GM23248 (cell line): ENCODE measurements around the gene CFAP54. TPM values are rescaled to one million over a fixed set of nuclear protein-coding genes. Genes with fewer than 3 reads are reported as not detected.

Experiments used
- DNase-seq: peaks from one replicate; pipeline ENCODE4 v3.0.0-alpha.2; 2015
- H2AFZ ChIP-seq: fragments of 200-600 bp; sonication (generic); 2 replicates; pipeline ENCODE4 v1.6.1; 2016; ENCODE audit warnings: antibody characterized with exemption
- H3F3A ChIP-seq: fragments of 200-600 bp; sonication (generic); 2 replicates; pipeline ENCODE4 v1.6.1; 2016; ENCODE audit warnings: mild to moderate bottlenecking, antibody characterized with exemption, mixed run types; ENCODE audit not compliant: insufficient read depth
- H3K27ac ChIP-seq: fragments of 200-600 bp; sonication (generic); 2 replicates; pipeline ENCODE4 v1.5.1; 2016; ENCODE audit warnings: mild to moderate bottlenecking
- H3K27me3 ChIP-seq: fragments of 200-600 bp; sonication (generic); replicated peaks from 2 replicates; pipeline ENCODE4 v1.6.1; 2016; ENCODE audit warnings: mild to moderate bottlenecking; ENCODE audit not compliant: insufficient read depth
- H3K36me3 ChIP-seq: fragments of 200-600 bp; sonication (generic); 2 replicates; pipeline ENCODE4 v1.6.1; 2016; ENCODE audit warnings: low read depth, mild to moderate bottlenecking
- H3K4me1 ChIP-seq: fragments of 200-600 bp; sonication (generic); 2 replicates; pipeline ENCODE4 v1.6.1; 2016; ENCODE audit warnings: mild to moderate bottlenecking; ENCODE audit not compliant: insufficient read depth
- H3K4me2 ChIP-seq: fragments of 200-600 bp; sonication (generic); one replicate; pipeline ENCODE4 v1.6.1; 2016; ENCODE audit warnings: mild to moderate bottlenecking; ENCODE audit not compliant: unreplicated experiment
- H3K4me3 ChIP-seq: fragments of 200-600 bp; sonication (generic); 2 replicates; pipeline ENCODE4 v1.5.1; 2016; ENCODE audit warnings: mild to moderate bottlenecking
- H3K79me2 ChIP-seq: fragments of 200-600 bp; sonication (generic); 2 replicates; pipeline ENCODE4 v1.6.1; 2016; ENCODE audit warnings: mild to moderate bottlenecking; ENCODE audit not compliant: insufficient read depth
- H3K9ac ChIP-seq: fragments of 200-600 bp; sonication (generic); 2 replicates; pipeline ENCODE4 v1.6.1; 2016; ENCODE audit warnings: mild to moderate bottlenecking
- H3K9me2 ChIP-seq: fragments of 200-600 bp; sonication (generic); 2 replicates; pipeline ENCODE4 v1.6.1; 2016; ENCODE audit warnings: mixed run types, mild to moderate bottlenecking, moderate library complexity; ENCODE audit not compliant: insufficient read depth
- H3K9me3 ChIP-seq: fragments of 200-600 bp; sonication (generic); one replicate; pipeline ENCODE4 v1.6.1; 2017; ENCODE audit warnings: low read depth
- H4K20me1 ChIP-seq: fragments of 200-600 bp; sonication (generic); 2 replicates; pipeline ENCODE4 v1.6.0; 2016; ENCODE audit not compliant: insufficient read depth
- EZH2 ChIP-seq: fragments of 200-600 bp; sonication (generic); IDR thresholded peaks from 2 replicates; pipeline ENCODE4 v1.6.1; 2018; ENCODE audit warnings: antibody characterized with exemption, mild to moderate bottlenecking; ENCODE audit not compliant: insufficient read depth, poor library complexity, severe bottlenecking
- EZH2phosphoT487 ChIP-seq: fragments of 200-600 bp; sonication (generic); IDR thresholded peaks from 2 replicates; pipeline ENCODE4 v1.6.1; 2018; ENCODE audit warnings: antibody characterized with exemption, moderate library complexity, mild to moderate bottlenecking, low read depth; ENCODE audit not compliant: insufficient read depth
- WGBS, 2 experiments: methylation state at CpG; one replicate each; pipeline ENCODE4 v1.1.6; 2015 to 2017; ENCODE audit warnings: low lambda C conversion rate in 2 of 2, low coverage in 1 of 2; ENCODE audit errors: missing lambda C conversion rate in 2 of 2; 5-methylcytosine and 5-hydroxymethylcytosine counted together
- in situ Hi-C: fragments of 300-500 bp; cut with MboI; formaldehyde crosslinking; loops from 2 replicates; pipeline ENCODE4 v1.15.0; 2020
- polyA plus RNA-seq: library from polyadenylated mRNA; unstranded; fragments of >200 nt; fragmentation: Nextera tagmentation; extraction: Ambion mirVana; gene quantifications from 2 replicates; pipeline ENCODE4 v1.2.1, GENCODE V29; 2016
- total RNA-seq: library from RNA; depleted of rRNA; stranded (reverse); fragments of >200 nt; shearing (Covaris generic); gene quantifications from 2 replicates; pipeline ENCODE4 v1.2.3, GENCODE V29; 2014

The CFAP54 gene
- total and polyA plus RNA-seq, 2 experiments from 2014 or later: 0.32 to 1.2 TPM

DNA sequence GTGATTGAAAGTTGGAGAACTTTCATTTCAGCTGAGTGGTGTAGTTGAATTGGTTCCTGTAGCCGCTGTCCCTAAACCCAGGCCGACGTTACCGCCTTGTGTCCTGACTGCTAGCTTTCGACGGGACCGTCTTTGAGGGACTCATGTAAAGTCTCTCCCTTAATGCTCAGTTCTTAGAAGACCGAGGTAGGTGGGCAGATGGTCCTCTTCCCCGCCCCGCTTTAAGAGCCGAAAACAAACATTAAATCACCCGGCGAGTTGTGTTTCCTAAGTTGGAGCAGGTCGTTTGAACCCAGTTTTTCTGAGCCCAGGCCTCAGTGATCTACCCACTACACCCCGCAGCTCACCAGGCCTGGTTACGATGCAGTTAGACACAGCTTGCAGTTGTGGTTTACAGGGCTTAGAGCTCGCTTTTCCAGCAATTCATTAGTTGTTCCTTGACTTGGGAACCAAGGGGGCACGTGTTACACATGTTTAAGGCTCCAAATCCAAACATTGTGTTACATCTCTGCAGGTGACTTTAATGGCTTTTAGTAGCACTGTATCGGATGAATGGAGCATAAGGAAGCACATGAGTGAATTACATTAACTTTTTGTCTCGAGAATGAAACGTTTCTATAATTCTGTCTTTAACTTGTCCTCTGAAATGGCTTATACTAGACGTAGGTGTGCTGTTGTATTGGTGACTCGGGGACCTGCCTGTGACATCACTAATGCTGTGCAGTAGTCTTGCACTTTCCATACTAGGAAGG is 418.5 kb downstream of the CFAP54 start:
- Histone ChIP-seq H3K79me2 (peaks cover 56% of the 10 kb centered on the region), H3K27ac (peak overlapping the region; percentile 89), H3K27me3 (no peaks in the 10 kb centered on the region), H3K36me3 (no peaks in the 10 kb centered on the region), H3K9me3 (no peaks in the 10 kb centered on the region), H3K9ac (peak overlapping the region; percentile 92), H3F3A (no peaks in the 10 kb centered on the region), H3K4me3 (peak overlapping the region; percentile 95), H2AFZ (peak overlapping the region; percentile 99), H3K9me2 (no peaks in the 10 kb centered on the region), H3K4me2 (peak overlapping the region; percentile 87), H3K4me1 (peaks cover 30% of the 10 kb centered on the region), H4K20me1 (no peaks in the 10 kb centered on the region)
- in situ Hi-C loops: no loop called here
- 7 to 8% methylated on average over 23 of the region's 23 CpGs for WGBS, 2 experiments
- TF ChIP-seq EZH2 (no peak), EZH2phosphoT487 (no peak)
- peak; percentile 59 for DNase-seq

DNA sequence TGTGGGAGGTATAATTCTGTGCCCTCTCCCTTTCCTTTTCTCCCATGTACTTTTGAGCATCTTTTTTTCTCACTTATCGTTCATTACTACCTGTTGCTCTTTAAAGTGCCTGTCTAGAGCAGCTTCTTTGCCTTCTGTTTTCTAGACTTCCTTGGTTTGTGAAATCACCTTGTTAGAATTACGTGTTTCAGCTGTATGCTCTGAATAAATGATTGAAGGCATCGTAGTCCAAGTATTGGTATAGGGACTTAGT is 419.0 kb downstream of the CFAP54 start:
- DNase-seq: no peak
- no peaks in the 10 kb centered on the region for H3F3A ChIP-seq
- H3K27ac ChIP-seq: no peak overlapping the region
- H3K4me1 ChIP-seq: peaks cover 30% of the 10 kb centered on the region
- peak overlapping the region; percentile 92 for H3K9ac ChIP-seq
- peak overlapping the region; percentile 95 for H3K4me3 ChIP-seq
- peak overlapping the region; percentile 99 for H2AFZ ChIP-seq
- no peaks in the 10 kb centered on the region for H3K9me2 ChIP-seq
- in situ Hi-C loops: no loop called here
- TF ChIP-seq EZH2phosphoT487: no peak
- no peaks in the 10 kb centered on the region for H4K20me1 ChIP-seq
- H3K27me3 ChIP-seq: no peaks in the 10 kb centered on the region
- H3K79me2 ChIP-seq: peaks cover 61% of the 10 kb centered on the region
- H3K4me2 ChIP-seq: peak overlapping the region; percentile 87
- H3K9me3 ChIP-seq: no peaks in the 10 kb centered on the region
- H3K36me3 ChIP-seq: no peaks in the 10 kb centered on the region
- WGBS, 2 experiments: 87 to 94% methylated on average over 3 of the region's 3 CpGs

DNA sequence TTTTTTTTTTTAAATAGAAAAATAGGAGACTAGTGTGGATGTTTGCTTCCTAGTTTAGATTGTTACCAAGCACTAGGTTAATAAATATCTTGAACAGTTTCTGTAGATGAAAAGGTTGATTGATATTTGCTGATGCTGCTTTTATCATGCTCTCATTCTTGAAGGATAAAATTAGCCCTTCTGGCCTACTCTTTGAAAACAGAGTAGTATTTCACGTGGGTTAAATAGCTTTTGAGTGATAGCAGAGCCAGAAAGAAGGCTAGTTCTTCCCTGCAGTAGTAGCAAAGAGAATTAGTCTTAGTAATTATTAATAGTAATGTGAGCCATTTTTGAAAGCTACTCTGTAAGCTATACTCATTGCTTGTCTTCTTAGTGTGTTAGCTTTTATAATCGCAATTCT is 422.9 kb downstream of the CFAP54 start:
- DNase-seq: no peak
- H3K4me3 ChIP-seq: no peak overlapping the region
- H3K27me3 ChIP-seq: no peaks in the 10 kb centered on the region
- WGBS, 2 experiments: 95% methylated on average over 2 of the region's 2 CpGs
- no peaks in the 10 kb centered on the region for H3K9me2 ChIP-seq
- in situ Hi-C loops: no loop called here
- H3K27ac ChIP-seq: no peak overlapping the region
- no peaks in the 10 kb centered on the region for H3K9me3 ChIP-seq
- peaks cover 30% of the 10 kb centered on the region for H3K4me1 ChIP-seq
- no peak overlapping the region for H2AFZ ChIP-seq
- TF ChIP-seq EZH2phosphoT487 (no peak), EZH2 (no peak)
- peaks cover 95% of the 10 kb centered on the region for H3K79me2 ChIP-seq
- H3F3A ChIP-seq: no peaks in the 10 kb centered on the region
- H3K4me2 ChIP-seq: peak overlapping the region; percentile 7
- 0 out of 2 replicates have a peak, but pooled peaks cover 8% of the 10 kb centered on the region for H3K36me3 ChIP-seq
- no peaks in the 10 kb centered on the region for H4K20me1 ChIP-seq
- H3K9ac ChIP-seq: no peak overlapping the region

DNA sequence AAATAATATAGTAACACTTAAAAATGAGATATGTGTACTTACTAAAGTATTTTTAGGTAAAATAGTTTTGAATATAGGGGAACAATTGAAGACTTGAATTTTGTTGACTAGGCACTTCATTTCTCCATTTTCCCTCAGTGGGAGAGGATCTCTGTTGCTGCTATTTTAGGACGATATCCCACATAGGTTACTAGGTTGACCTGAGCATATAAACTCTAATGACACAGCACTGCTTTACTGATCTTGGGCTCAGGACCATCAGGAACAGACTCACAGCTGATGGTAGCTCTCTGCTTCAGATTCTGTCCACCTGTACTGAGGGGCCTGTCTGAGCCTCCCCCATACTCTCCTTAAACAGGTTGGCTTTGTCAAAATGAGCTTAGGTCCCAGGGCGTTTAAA is 423.6 kb downstream of the CFAP54 start:
- H3K79me2 ChIP-seq: peaks cover 95% of the 10 kb centered on the region
- in situ Hi-C loops: no loop called here
- WGBS, 2 experiments: 98 to 100% methylated on average over 2 of the region's 2 CpGs

More for the DNA sequence above, 423.6 kb downstream of the CFAP54 start:
- no peak overlapping the region for H3K4me3 ChIP-seq
- H3K27ac ChIP-seq: no peak overlapping the region
- no peaks in the 10 kb centered on the region for H3K9me2 ChIP-seq
- H3K9ac ChIP-seq: no peak overlapping the region
- no peaks in the 10 kb centered on the region for H4K20me1 ChIP-seq
- H3K36me3 ChIP-seq: 0 out of 2 replicates have a peak, but pooled peaks cover 13% of the 10 kb centered on the region
- H3K4me2 ChIP-seq: no peak overlapping the region
- no peaks in the 10 kb centered on the region for H3F3A ChIP-seq
- H3K9me3 ChIP-seq: no peaks in the 10 kb centered on the region
- no peak overlapping the region for H2AFZ ChIP-seq
- peaks cover 30% of the 10 kb centered on the region for H3K4me1 ChIP-seq
- DNase-seq: no peak
- TF ChIP-seq EZH2 (no peak), EZH2phosphoT487 (no peak)
- H3K27me3 ChIP-seq: no peaks in the 10 kb centered on the region
